Colonic mucosa (tissue), 4 donors: ENCODE results near the gene OR1D2. TPM values are rescaled to one million over a fixed set of nuclear protein-coding genes. Genes with fewer than 3 reads are reported as not detected.

ENCODE experiments used
- DNase-seq: peaks from one replicate; pipeline ENCODE4 v3.0.0-alpha.2; 2020
- H3K27ac ChIP-seq: fragments of 200-600 bp; one replicate; pipeline ENCODE4 v1.8.0; 2021
- H3K27me3 ChIP-seq: fragments of 200-600 bp; one replicate; pipeline ENCODE4 v1.8.0; 2021
- H3K36me3 ChIP-seq: fragments of 200-600 bp; one replicate; pipeline ENCODE4 v1.8.0; 2021
- H3K4me1 ChIP-seq: fragments of 200-600 bp; one replicate; pipeline ENCODE4 v1.8.0; 2021; ENCODE audit warnings: mild to moderate bottlenecking
- H3K4me3 ChIP-seq: fragments of 200-600 bp; one replicate; pipeline ENCODE4 v1.8.0; 2021
- H3K9ac ChIP-seq, 2 donors: one replicate each; pipeline ENCODE4 v1.7.0; 2013; ENCODE audit warnings: control low read depth in 2 of 2, low read depth in 2 of 2, low read length in 2 of 2
- H3K9me3 ChIP-seq: fragments of 200-600 bp; one replicate; pipeline ENCODE4 v1.8.0; 2021
- intact Hi-C: fragments of 100-400 bp; cut with DNase I; formaldehyde crosslinking; loops from one replicate; pipeline ENCODE4 v1.14.1; 2022
- total RNA-seq, 2 donors: library from RNA; stranded (reverse); fragmentation: NEBNext Ultra II Directional in 1 of 2; extraction: Animal tissue kit (Norgen Biotek cat#: 25700) in 1 of 2; gene quantifications; one replicate each; pipeline ENCODE4 v1.2.1, GENCODE V29; 2021
- TF ChIP-seq, protein P1 (sequence below): fragments of 200-600 bp; IDR thresholded peaks from one replicate; pipeline ENCODE4 v1.8.0; 2022; ENCODE audit warnings: antibody characterized with exemption, mild to moderate bottlenecking
- donor health status: healthy.
- donor health status: DM: no; HTN: no; CAD: no.
- donor health status: DM: no; HTN: no; CAD: no.

Gene OR1D2
- total RNA-seq, 2 donors from 2014 or later: not detected

DNA sequence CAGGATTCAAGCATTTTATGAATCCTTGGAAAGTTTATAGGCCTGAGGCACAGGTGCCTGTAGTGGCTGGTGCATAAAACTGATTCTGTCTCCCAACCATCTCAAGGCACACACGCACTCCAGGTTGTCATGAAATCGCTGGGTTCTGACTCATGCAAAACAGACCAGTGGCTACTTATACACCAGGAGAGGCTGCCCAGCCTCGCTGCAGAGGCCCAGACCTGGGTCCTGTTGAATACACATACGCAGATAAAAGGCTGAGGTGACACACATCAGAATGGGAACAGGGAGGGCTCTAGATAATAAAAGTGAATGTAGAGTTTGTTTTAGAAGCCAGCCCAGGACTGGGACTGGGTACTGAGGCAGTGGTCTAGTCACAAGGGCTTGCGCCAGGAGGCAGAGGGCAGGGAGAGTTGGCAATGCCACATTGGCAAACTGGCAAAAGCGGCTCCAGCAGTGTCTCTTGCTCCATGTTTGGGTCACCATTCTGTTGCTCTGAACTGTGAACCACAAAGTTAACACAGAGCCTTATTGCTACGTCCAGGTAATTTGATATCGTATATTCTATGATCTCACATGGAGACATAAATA, 54.4 kb downstream of the OR1D2 start:
- TF ChIP-seq, protein P1, sequence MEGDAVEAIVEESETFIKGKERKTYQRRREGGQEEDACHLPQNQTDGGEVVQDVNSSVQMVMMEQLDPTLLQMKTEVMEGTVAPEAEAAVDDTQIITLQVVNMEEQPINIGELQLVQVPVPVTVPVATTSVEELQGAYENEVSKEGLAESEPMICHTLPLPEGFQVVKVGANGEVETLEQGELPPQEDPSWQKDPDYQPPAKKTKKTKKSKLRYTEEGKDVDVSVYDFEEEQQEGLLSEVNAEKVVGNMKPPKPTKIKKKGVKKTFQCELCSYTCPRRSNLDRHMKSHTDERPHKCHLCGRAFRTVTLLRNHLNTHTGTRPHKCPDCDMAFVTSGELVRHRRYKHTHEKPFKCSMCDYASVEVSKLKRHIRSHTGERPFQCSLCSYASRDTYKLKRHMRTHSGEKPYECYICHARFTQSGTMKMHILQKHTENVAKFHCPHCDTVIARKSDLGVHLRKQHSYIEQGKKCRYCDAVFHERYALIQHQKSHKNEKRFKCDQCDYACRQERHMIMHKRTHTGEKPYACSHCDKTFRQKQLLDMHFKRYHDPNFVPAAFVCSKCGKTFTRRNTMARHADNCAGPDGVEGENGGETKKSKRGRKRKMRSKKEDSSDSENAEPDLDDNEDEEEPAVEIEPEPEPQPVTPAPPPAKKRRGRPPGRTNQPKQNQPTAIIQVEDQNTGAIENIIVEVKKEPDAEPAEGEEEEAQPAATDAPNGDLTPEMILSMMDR: no peak
- Histone ChIP-seq H3K36me3 (no peaks in the 10 kb centered on the region), H3K9me3 (no peaks in the 10 kb centered on the region), H3K4me1 (no peaks in the 10 kb centered on the region), H3K27me3 (no peaks in the 10 kb centered on the region), H3K27ac (no peak overlapping the region), H3K9ac (peak overlapping the region in 1 of 2 donors; percentile 63), H3K4me3 (peak overlapping the region; percentile 48)
- intact Hi-C loops: loop anchor here (5.0 to 10.0 kb wide), 2 partner anchors 285 to 598 kb away; no protein-coding TSS in a partner anchor
- no peak for DNase-seq

DNA sequence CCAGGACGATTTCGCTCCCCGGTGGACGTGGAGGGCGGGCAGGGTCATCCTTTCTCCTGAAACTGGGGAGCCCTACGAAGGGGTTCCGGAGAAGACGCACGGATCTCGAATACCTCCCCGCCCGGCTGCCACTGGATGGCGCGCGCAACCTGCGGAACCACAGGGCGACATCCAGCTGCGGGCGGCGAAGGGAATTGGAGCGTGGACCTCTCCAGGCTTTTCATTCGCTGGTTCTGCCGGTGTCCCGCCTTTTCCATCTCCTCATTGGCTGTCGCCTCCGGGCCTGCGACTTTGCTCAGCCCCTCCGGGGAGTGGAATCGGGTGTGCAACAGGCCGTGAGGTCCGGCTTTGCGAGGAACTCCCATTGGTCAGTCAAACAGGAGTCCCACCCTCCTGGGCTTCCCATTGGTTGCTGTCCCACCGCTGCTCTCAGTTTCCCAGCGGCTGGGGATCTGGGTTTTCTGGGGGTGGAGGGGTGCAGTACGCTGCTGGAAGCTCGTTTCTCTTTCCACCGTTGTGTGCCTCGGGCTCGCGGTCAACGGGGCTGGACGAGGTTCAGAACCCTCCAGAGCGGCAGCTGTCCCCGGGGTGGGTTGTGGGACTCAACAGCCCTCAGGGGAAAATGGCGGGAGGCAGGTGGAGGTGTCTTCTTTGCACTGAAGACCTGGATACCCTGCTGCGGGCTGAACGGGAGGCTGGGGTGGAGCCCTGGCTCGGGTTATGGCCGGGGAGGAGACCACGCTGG, 55.3 kb downstream of the OR1D2 start:
- H3K36me3 ChIP-seq: no peaks in the 10 kb centered on the region
- peak overlapping the region; percentile 4 for H3K27ac ChIP-seq
- H3K27me3 ChIP-seq: no peaks in the 10 kb centered on the region
- H3K9me3 ChIP-seq: no peaks in the 10 kb centered on the region
- peak overlapping the region; percentile 49 to 63 for H3K9ac ChIP-seq
- no peaks in the 10 kb centered on the region for H3K4me1 ChIP-seq
- H3K4me3 ChIP-seq: peak overlapping the region; percentile 48
- TF ChIP-seq, protein P1: peak; percentile 71
- peak; percentile 97 for DNase-seq
- intact Hi-C loops: loop anchor here (5.0 to 10.0 kb wide), 2 partner anchors 286 to 598 kb away; no protein-coding TSS in a partner anchor

DNA sequence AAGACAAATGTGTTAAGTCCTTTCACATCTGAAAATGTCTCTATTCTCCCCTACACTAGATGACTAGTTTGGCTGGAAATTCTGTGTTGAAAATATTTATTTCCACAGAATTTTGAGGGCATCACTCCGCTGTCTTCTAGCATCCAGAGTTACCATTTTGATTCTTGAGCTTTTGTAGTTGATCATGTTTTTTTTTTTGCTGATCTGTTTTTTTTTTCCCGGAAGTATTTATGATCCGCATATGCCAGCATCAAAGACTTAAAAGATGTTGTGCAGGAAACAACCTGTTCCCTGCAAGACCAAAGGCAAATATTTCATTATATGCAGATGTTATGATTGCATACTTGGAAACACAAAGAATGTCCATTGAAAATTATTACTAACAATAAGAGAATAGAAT, 57.5 kb downstream of the OR1D2 start:
- H3K36me3 ChIP-seq: no peaks in the 10 kb centered on the region
- no peaks in the 10 kb centered on the region for H3K27me3 ChIP-seq
- TF ChIP-seq, protein P1: no peak
- no peaks in the 10 kb centered on the region for H3K9me3 ChIP-seq
- no peak overlapping the region for H3K9ac ChIP-seq
- H3K27ac ChIP-seq: no peak overlapping the region
- H3K4me1 ChIP-seq: no peaks in the 10 kb centered on the region
- DNase-seq: no peak
- H3K4me3 ChIP-seq: no peak overlapping the region
- intact Hi-C loops: loop anchor here (5.0 to 10.0 kb wide), 2 partner anchors 288 to 601 kb away; no protein-coding TSS in a partner anchor

DNA sequence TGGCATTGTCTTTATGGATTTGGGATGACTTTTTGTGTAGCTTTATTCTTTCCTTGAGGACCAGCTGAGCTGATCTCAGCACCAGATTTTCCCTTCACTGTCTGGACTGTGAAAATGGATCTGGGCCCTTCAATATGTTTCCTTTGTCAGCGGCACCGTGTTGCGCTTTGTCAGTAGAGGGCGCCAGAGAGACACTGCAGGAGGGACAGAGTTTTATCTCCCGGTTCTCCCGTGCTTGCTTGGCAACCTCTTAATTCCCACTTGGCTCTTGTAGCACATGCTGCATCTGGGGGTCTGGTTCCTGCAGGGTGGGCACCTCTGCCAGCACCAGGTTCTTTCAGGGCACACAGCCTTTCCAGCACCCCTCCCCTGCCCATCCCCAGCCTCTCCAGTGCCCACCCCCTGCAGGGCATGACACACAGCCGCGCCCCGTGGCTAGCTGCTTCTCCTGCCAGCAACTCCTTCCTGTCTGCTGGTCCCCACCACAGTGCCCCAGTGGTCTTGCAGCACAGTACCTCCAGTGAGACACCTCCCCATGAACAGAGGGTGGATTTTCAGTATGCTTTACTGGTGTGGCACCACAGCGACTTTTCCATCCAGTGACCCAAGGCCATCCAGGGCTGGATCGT, 60.4 kb downstream of the OR1D2 start:
- TF ChIP-seq, protein P1: no peak
- Histone ChIP-seq H3K4me3 (no peak overlapping the region), H3K27me3 (no peaks in the 10 kb centered on the region), H3K9ac (no peak overlapping the region), H3K27ac (no peak overlapping the region), H3K4me1 (no peaks in the 10 kb centered on the region), H3K9me3 (no peaks in the 10 kb centered on the region), H3K36me3 (no peaks in the 10 kb centered on the region)
- intact Hi-C loops: loop anchor here (10.0 kb wide), 1 partner anchor 291 kb away; no protein-coding TSS in a partner anchor
- peak; percentile 51 for DNase-seq

DNA sequence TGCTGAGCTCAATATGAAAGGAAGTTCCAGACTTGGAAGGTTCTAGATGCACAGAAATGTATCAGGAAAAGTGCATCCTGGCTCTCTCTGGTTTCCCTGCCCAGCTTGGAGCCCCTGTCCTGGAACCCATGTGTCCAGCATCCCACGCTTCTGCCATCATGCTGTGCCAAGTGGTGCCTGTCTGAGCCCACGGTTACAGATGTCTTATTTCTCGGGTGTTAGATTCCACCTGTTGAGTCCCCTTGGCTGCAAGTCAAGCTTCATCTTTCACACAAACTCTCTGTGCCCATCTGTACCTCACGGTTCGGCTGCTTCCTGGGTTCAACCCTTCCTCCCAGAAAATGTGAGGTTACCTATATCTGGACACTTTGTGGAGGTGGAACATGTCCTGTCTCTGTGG, 63.3 kb downstream of the OR1D2 start:
- no peaks in the 10 kb centered on the region for H3K27me3 ChIP-seq
- H3K4me1 ChIP-seq: no peaks in the 10 kb centered on the region
- H3K9ac ChIP-seq: no peak overlapping the region
- no peak overlapping the region for H3K27ac ChIP-seq
- no peak for DNase-seq
- no peaks in the 10 kb centered on the region for H3K9me3 ChIP-seq
- no peak overlapping the region for H3K4me3 ChIP-seq
- H3K36me3 ChIP-seq: no peaks in the 10 kb centered on the region
- TF ChIP-seq, protein P1: no peak
- intact Hi-C loops: loop anchor here (10.0 kb wide), 1 partner anchor 294 kb away; no protein-coding TSS in a partner anchor
